ENCODE data around the gene MTUS2. TPM values are rescaled to one million over a fixed set of nuclear protein-coding genes. Genes with fewer than 3 reads are reported as not detected.

MTUS2 gene
- total RNA-seq, 1 donor from 2014 or later, result 0.67 TPM

DNA sequence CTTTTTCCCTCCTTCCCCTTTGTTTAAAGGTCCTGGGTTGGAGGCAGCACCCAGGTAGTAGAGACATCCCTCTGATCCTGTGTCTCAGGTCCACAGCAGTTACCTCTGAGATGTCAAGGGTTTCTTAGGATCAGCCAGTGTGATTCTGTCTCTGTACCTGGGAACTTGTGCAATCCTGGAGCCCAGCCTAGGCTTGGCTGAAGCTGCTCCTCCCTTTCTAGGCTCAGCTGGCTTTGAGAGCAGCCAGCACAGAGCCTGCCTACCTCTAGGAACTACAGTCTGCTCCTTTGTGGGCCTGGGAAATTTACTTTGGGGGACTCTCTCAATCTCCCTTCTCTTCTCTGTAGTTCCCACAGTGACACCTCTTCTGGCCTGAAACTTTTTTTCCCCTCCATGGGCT, 171.6 kb downstream of the MTUS2 start:
- Histone ChIP-seq H3K27ac (no peak overlapping the region), H3K4me1 (peaks cover 6% of the 10 kb centered on the region), H3K79me2 (ENCODE audit: low read depth) (no peaks in the 10 kb centered on the region), H3K9me3 (ENCODE audit: low read depth) (no peaks in the 10 kb centered on the region), H3K4me3 (no peak overlapping the region), H3F3A (ENCODE audit: low read depth) (no peaks in the 10 kb centered on the region), H3K9ac (no peak overlapping the region), H2AFZ (replicated peaks) (no peak overlapping the region), H3K36me3 (no peaks in the 10 kb centered on the region), H3K4me2 (no peak overlapping the region), H3K27me3 (no peaks in the 10 kb centered on the region), H4K20me1 (ENCODE audit: low read depth) (no peaks in the 10 kb centered on the region)
- Mint-ChIP-seq H3K36me3 (no peaks in the 10 kb centered on the region), H3K4me1 (no peaks in the 10 kb centered on the region), H3K9me3 (peaks cover 7% of the 10 kb centered on the region), H3K4me3 (no peak overlapping the region), H3K27ac (no peak overlapping the region), H3K27me3 (ENCODE audit: insufficient read depth, low read depth) (peaks cover 4% of the 10 kb centered on the region)
- TF ChIP-seq CTCF (IDR thresholded peaks at IDR 0.05) (no peak), EZH2 (IDR thresholded peaks at IDR 0.05) (no peak), EZH2phosphoT487 (IDR thresholded peaks at IDR 0.05) (no peak)
- no peak for DNase-seq (ENCODE audit: low spot score)

GRCh38 chr13:29000826-29001225, 180.7 kb downstream of the MTUS2 start:
- Histone ChIP-seq H3K27ac (no peak overlapping the region), H3K36me3 (no peaks in the 10 kb centered on the region), H3K9me3 (ENCODE audit: low read depth) (no peaks in the 10 kb centered on the region), H3K27me3 (no peaks in the 10 kb centered on the region), H3K4me2 (no peak overlapping the region), H4K20me1 (ENCODE audit: low read depth) (no peaks in the 10 kb centered on the region), H3K79me2 (ENCODE audit: low read depth) (no peaks in the 10 kb centered on the region), H2AFZ (replicated peaks) (no peak overlapping the region), H3F3A (ENCODE audit: low read depth) (no peaks in the 10 kb centered on the region), H3K9ac (no peak overlapping the region), H3K4me3 (no peak overlapping the region), H3K4me1 (no peaks in the 10 kb centered on the region)
- no peaks in the 10 kb centered on the region for H3K36me3 Mint-ChIP-seq
- no peak overlapping the region for H3K27ac Mint-ChIP-seq
- no peak for DNase-seq (ENCODE audit: low spot score)
- TF ChIP-seq CTCF (IDR thresholded peaks at IDR 0.05) (no peak), EZH2phosphoT487 (IDR thresholded peaks at IDR 0.05) (no peak), EZH2 (IDR thresholded peaks at IDR 0.05) (no peak)
- no peak overlapping the region for H3K4me3 Mint-ChIP-seq
- peaks cover 8% of the 10 kb centered on the region for H3K9me3 Mint-ChIP-seq
- no peaks in the 10 kb centered on the region for H3K4me1 Mint-ChIP-seq
- H3K27me3 Mint-ChIP-seq (ENCODE audit: insufficient read depth, low read depth), result peaks cover 2% of the 10 kb centered on the region

- no peaks in the 10 kb centered on the region for H3K36me3 ChIP-seq
- H3K4me2 ChIP-seq, result no peak overlapping the region
- no peaks in the 10 kb centered on the region for H3K9me3 ChIP-seq (ENCODE audit: low read depth)
- H4K20me1 ChIP-seq (ENCODE audit: low read depth), result no peaks in the 10 kb centered on the region
- H3K4me1 ChIP-seq, result no peaks in the 10 kb centered on the region
- Mint-ChIP-seq H3K4me1 (no peaks in the 10 kb centered on the region), H3K27me3 (ENCODE audit: insufficient read depth, low read depth) (no peaks in the 10 kb centered on the region), H3K9me3 (peaks cover 3% of the 10 kb centered on the region), H3K36me3 (no peaks in the 10 kb centered on the region), H3K4me3 (no peak overlapping the region), H3K27ac (no peak overlapping the region)
- no peak overlapping the region for H3K4me3 ChIP-seq
- no peaks in the 10 kb centered on the region for H3K27me3 ChIP-seq
- no peaks in the 10 kb centered on the region for H3K79me2 ChIP-seq (ENCODE audit: low read depth)
- no peak overlapping the region for H3K27ac ChIP-seq
- H3F3A ChIP-seq (ENCODE audit: low read depth), result no peaks in the 10 kb centered on the region
- TF ChIP-seq EZH2 (IDR thresholded peaks at IDR 0.05) (no peak), CTCF (IDR thresholded peaks at IDR 0.05) (no peak), EZH2phosphoT487 (IDR thresholded peaks at IDR 0.05) (no peak)
- no peak overlapping the region for H2AFZ ChIP-seq (replicated peaks)
- DNase-seq (ENCODE audit: low spot score), result no peak
- H3K9ac ChIP-seq, result no peak overlapping the region
These were observed 185.1 kb downstream of the MTUS2 start for GRCh38 chr13:29005035-29005762.

All from neural progenitor cell (in vitro differentiated cells).